ENCODE results near the gene NFKBIA. TPM values are rescaled to one million over a fixed set of nuclear protein-coding genes. Genes with fewer than 3 reads are reported as not detected.
"Not testable (repeated sequence)": the region's sequence is repeated elsewhere in the genome, so short reads cannot be mapped to it uniquely, and the experiment has no call there.

NFKBIA gene
- polyA plus RNA-seq, 1 donor, result 45.0 TPM

DNA sequence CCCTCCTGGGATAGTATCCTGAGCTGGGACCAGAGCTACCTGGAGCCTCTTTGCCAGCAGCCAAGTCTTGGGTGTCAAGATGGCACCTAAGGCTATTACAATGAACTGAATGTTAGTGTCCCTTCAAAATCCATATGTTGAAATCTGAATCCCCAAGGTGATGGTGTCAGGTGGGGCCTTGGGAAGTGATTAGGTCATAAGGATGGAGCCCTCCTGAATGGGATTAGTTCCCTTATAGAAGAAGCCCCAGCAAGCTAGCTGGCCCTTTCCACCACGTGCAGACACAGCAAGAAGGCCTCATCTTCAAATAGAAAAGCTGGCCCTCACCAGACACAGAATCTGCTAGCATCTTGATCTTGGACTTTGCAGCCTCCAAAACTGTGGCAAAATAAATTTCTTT, 12.4 kb downstream of the NFKBIA start:
- DNase-seq, result no peak

GRCh38 chr14:35391388-35391710, 13.2 kb downstream of the NFKBIA start:
- DNase-seq, result no peak

DNA sequence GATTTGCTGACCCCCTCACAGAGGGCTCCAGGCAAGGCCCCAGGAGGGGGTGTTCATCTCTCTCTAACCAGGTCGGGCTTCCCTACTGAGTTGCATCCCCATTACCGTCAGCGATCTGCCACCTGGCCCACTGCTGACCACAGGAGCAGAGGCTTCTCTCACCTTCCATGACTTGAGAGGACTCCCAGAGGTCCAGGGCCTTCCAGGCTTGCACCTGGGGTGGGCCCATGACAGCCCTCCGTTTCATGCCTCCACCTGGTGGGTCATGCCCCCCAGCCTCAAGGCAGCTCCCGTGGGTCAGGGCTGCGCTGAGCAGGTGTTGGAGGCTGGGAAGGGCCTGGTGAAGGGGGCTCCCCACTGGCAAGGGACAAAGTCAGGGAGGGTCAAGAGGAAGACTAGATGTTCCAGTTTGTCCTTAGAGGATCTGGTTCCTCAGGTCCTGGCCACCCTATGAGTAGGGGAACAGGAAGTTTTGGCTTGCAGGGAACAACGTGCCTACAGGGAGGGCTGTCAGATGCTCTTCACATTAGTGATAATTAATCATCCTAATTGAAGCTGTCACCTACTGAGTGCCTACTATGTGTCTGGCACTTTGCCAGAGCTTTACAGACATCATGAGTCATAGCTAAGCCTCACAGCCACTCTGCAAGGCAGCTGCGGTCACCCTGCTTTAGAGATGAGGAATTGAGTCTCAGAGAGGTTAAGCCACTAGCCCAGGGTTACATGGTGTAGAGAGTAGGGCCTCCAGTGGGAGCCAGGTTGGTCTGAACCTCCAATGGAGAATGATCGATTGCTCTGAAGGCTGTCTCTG, 13.8 kb downstream of the NFKBIA start:
- no peak for DNase-seq

- DNase-seq, result no peak
Measured at GRCh38 chr14:35389315-35389667, 15.3 kb downstream of the NFKBIA start.

- DNase-seq, result no peak
Measured at GRCh38 chr14:35388656-35389314, 15.8 kb downstream of the NFKBIA start.

GRCh38 chr14:35387713-35388579, 16.6 kb downstream of the NFKBIA start:
- no peak for DNase-seq

DNA sequence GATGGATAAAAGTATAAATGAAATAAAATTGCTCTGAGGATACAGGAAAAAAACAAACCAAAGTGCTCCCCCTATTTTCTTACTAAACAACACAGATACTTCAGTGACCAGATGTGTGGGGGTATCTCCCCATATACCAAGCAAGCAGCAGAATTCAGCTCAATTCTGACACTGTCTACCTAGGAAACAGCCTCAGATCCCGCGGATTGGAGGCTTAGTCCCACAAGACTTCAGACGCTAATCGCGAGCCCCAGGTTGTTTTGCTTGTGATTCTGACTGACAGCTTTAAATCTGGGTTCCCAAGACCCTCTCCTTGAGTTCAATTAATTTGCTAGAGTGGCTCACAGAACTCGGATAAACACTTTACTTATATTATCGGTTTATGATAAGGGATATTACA, 17.3 kb downstream of the NFKBIA start:
- DNase-seq, result no peak

- DNase-seq, result no peak
Measured at GRCh38 chr14:35386673-35387125, 17.9 kb downstream of the NFKBIA start.

DNA sequence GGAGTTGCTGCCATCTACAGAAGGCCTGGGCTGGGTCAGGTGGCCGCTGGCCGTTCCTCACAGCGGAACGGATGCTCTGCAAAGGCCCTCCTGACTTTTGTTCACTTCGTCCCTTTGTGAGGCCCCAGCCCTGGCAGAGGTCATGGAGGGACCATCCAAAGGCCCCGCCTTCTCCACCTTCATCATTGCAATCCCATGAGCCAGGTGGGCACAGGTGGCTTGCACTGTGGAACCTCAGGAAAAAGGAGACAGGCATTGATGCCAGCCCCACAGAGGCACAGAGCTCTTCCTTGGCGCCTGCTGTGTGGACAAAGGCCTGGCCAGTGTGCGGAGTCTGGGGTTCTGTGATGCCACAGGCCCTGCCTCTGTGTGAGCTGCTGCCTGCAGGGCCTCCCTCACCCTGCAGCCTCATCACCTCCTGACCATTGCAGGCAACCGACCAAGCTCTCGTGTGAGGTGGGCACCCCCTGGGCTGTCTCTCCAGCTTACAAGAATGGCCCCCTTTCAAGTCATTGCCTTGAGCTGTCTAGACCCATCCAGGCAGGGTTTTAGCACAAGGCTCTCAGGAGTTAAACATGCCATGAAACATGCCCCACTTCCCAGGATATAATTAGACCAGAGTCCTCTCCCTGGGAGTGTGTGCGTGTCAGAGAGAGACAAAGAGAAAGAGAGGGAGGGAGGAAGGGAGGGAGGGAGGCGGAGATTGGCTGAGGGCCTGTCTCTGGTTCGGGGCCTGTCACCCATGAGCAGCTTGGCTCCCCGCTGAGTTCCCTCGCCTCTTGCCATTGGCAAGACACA, 19.3 kb downstream of the NFKBIA start:
- DNase-seq, result no peak

DNA sequence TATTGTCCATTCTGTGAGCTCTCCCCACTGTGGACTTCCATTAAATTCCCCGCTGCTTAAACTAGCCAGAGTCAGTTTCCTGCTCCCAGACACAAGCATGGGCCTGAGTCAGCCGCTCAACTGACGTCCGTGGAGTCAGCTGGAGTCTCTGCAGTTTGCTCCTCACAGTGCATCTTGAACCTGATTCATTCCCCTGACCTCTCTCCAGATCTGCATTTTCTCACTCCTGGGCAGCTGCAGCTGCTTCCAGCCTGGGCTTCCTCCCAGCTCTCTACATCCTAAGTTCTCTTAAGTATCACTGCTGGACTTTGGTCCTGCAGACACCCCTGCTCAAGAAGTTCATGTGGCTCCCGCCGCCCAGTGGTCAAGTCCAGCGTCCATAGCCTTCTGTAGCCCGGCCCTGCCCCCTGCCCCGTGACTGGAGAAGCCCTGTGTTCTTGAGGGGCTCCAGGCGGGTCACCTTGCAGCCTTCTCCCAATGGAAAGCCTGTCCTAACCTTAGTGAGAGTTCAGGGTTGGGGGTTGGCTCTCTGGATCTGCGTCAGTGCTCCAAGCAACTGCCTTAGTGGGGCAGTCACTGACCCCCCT, 20.0 kb downstream of the NFKBIA start:
- no peak for DNase-seq

GRCh38 chr14:35383569-35384454, 20.7 kb downstream of the NFKBIA start:
- DNase-seq, result no peak

GRCh38 chr14:35380794-35381193, 23.8 kb downstream of the NFKBIA start:
- no peak for DNase-seq

GRCh38 chr14:35379234-35379933, 25.2 kb downstream of the NFKBIA start:
- DNase-seq, result not testable (repeated sequence)

GRCh38 chr14:35378425-35379233, 25.9 kb downstream of the NFKBIA start:
- DNase-seq, result no peak

DNA sequence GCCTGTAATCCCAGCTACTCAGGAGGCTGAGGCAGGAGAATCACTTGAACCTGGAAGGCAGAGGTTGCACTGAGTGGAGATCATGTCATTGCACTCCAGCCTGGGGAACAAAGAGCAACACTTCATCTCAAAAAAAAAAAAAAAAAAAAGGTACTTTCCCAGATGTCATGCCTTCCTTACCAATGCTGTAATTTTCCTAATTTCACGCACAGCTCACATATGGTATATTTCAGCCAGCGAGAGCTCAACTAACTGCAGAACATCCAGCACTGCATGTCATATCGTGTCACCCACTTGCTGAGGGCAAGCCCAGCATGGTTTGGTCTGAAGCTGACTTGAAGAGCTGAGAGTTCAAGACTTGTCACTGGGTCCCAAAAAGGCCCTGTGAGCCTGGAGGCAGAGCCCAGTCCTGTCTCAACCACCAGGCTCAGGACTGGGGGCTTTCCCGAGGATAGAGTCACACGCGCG, 29.0 kb downstream of the NFKBIA start:
- DNase-seq, result no peak

GRCh38 chr14:35374263-35374712, 30.3 kb downstream of the NFKBIA start:
- DNase-seq, result no peak

DNA sequence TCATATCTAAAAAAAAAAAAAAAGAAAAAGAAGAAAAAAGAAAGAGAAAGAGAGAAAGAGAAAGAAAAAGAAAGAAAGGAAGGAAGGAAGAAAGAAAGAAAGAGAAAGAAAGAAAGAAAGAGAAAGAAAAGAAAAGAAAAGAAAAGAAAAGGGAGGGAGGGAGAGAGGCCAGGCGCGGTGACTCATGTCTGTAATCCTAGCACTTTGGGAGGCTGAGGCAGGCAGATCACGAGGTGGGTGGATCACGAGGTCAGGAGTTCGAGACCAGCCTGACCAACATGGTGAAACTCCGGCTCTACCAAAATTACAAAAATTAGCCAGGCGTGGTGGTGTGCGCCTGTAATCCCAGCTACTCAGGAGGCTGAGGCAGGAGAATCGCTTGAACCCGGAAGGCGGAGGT, 31.3 kb downstream of the NFKBIA start:
- DNase-seq, result not testable (repeated sequence)

GRCh38 chr14:35370969-35371368, 33.6 kb downstream of the NFKBIA start:
- no peak for DNase-seq

- DNase-seq, result no peak
Measured at GRCh38 chr14:35369701-35370191, 34.8 kb downstream of the NFKBIA start.
